ENCODE results near the gene TLL2.

The TLL2 gene

DNA sequence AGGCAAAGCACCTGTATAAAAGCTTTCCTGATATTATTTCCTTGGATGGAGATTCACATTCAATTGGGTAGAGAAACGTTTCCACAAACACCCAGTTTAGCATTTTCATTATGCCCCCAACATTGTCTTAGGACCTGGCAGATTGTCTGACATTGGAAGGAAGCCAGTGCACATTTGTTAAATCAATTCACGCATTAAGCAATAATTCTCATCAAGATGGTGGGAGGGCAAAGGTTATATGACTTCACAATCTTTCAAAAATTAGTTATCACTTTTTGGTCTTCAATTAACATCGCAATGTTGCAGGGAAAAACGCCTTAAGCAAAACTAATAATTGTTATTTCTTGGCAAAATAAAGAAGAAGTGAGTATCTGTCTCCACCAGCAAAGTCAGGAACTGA is 171.3 kb downstream of the TLL2 start:
- Histone ChIP-seq H3K27me3 (replicated peaks; ENCODE audit: insufficient read depth, low read length) (no peaks in the 10 kb centered on the region), H3K4me3 (ENCODE audit: low read length) (no peak overlapping the region), H3K27ac (ENCODE audit: low read length) (no peak overlapping the region), H3K9me3 (replicated peaks; ENCODE audit: insufficient read depth, low read length) (no peaks in the 10 kb centered on the region), H3K4me2 (ENCODE audit: low read depth, low read length) (no peak overlapping the region), H4K20me1 (ENCODE audit: insufficient read depth, low read length) (no peaks in the 10 kb centered on the region), H3K9ac (ENCODE audit: low read length) (no peak overlapping the region), H3K9me2 (replicated peaks; ENCODE audit: insufficient read depth, low read length) (no peaks in the 10 kb centered on the region), H3K36me3 (replicated peaks; ENCODE audit: insufficient read depth, low read length) (no peaks in the 10 kb centered on the region), H3K4me1 (ENCODE audit: low read length) (peaks cover 12% of the 10 kb centered on the region), H2AFZ (ENCODE audit: low read length) (no peak overlapping the region), H3F3A (ENCODE audit: insufficient read depth, low read length) (peaks cover 3% of the 10 kb centered on the region; the same call in 1 of the 2 replicates), H3K79me2 (ENCODE audit: low read length) (no peaks in the 10 kb centered on the region)
- TF ChIP-seq EZH2phosphoT487 (IDR thresholded peaks at IDR 0.05; ENCODE audit: low read length) (no peak), EZH2 (optimal IDR thresholded peaks at IDR 0.05; ENCODE audit: low read depth, low read length) (no peak)
- TF ChIP-seq, protein P1, sequence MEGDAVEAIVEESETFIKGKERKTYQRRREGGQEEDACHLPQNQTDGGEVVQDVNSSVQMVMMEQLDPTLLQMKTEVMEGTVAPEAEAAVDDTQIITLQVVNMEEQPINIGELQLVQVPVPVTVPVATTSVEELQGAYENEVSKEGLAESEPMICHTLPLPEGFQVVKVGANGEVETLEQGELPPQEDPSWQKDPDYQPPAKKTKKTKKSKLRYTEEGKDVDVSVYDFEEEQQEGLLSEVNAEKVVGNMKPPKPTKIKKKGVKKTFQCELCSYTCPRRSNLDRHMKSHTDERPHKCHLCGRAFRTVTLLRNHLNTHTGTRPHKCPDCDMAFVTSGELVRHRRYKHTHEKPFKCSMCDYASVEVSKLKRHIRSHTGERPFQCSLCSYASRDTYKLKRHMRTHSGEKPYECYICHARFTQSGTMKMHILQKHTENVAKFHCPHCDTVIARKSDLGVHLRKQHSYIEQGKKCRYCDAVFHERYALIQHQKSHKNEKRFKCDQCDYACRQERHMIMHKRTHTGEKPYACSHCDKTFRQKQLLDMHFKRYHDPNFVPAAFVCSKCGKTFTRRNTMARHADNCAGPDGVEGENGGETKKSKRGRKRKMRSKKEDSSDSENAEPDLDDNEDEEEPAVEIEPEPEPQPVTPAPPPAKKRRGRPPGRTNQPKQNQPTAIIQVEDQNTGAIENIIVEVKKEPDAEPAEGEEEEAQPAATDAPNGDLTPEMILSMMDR (IDR thresholded peaks at IDR 0.05; ENCODE audit: low read length) = no peak
- no peak for DNase-seq

DNA sequence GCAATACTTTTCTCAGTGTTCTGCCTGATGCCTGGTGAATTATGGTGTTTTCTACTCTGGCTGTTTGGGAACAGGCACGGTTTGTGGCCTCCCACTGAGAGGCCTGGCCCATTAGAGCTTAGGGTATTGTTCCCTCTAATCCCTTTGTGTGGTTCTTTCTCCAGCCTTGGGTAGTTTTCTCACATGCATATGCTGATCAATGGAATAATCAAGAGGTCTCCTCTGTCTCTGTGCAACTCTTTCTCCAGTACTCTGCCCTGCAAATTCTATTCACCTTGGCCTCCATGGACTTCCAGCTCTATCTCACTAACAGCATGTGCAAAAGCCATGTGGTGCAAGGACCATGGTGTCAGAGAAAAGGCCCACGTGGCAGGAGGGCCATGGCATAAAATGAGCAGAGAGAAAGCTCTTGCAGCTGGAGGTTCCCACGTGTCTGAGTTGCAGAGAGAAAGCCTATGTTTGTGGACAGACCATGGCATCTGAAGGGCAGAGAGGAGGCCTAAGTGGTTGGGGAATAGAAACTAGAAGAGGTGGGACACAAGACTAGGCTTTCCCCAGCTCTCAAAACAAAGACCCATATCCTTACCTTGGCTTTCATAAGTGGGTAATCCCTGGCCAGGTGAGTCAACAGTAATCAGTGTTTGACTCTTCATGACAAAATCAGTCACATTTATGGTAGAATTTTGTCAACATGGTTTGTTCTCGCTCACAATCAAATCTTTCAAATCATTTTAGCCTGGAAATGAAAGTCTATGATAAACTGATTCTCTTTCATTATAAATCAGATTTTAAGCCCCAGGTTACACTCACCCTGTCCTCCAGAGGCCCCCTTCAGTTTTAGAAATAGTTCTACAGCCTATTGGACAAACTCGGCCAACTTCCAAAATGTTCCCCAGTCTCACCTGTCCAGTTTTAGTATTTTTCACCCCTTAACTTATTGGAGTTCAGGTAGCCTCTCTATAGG is 172.2 kb downstream of the TLL2 start:
- Histone ChIP-seq H3K9me3 (replicated peaks; ENCODE audit: insufficient read depth, low read length) (no peaks in the 10 kb centered on the region), H3K4me1 (ENCODE audit: low read length) (peaks cover 12% of the 10 kb centered on the region), H3K9ac (ENCODE audit: low read length) (no peak overlapping the region), H3K79me2 (ENCODE audit: low read length) (no peaks in the 10 kb centered on the region), H3K27ac (ENCODE audit: low read length) (no peak overlapping the region), H3K9me2 (replicated peaks; ENCODE audit: insufficient read depth, low read length) (no peaks in the 10 kb centered on the region), H3K36me3 (replicated peaks; ENCODE audit: insufficient read depth, low read length) (no peaks in the 10 kb centered on the region), H3F3A (ENCODE audit: insufficient read depth, low read length) (peaks cover 3% of the 10 kb centered on the region; the same call in 1 of the 2 replicates), H4K20me1 (ENCODE audit: insufficient read depth, low read length) (no peaks in the 10 kb centered on the region), H3K4me3 (ENCODE audit: low read length) (no peak overlapping the region), H3K4me2 (ENCODE audit: low read depth, low read length) (no peak overlapping the region), H2AFZ (ENCODE audit: low read length) (peak overlapping the region; percentile 39; the same call in 1 of the 2 replicates), H3K27me3 (replicated peaks; ENCODE audit: insufficient read depth, low read length) (no peaks in the 10 kb centered on the region)
- peak; percentile 46 for DNase-seq
- no peak for TF ChIP-seq EZH2 (optimal IDR thresholded peaks at IDR 0.05; ENCODE audit: low read depth, low read length)

DNA sequence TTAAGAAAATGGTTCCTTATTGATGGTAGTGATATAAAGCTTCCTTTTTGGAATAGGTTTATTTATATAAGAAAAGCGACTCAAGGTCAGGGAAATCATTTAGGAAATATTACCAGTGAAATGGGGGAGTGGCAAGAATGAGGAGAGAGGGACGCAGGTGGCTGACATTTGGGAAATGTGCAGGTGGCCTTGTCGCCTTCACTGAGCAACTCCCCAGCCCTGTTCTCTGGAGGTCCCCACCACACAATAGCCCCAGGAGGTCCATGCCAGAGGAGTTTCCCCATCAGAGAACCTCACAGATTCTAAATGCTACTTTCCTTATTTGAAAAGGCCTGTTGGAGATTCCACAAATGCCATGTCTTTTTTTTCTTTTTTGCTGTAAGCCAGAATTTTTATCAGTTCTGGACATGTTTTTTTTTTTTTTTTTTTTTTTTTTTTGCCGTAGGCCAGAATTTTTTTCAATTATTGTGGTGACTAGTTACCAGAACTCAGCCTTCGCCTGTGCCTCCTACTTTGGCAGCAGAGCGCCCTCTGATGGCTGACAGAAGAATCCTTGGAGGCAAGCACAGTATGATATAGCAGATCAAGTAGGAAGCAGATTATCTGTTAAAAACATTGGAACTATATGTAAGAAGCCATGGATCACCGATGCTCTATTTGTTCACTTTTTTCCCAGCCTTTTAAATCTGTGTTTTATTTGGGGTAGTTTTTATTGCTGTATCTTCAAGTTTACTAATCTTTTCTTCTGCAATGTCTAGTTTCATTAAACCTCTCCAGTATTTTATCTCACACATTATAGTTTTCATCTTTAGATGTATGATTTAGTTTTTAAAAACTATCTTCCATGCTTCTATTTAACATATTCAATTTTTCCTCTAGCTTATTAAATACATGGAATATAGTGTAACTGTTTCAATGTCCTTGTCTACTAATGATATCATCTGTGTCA is 173.5 kb downstream of the TLL2 start:
- TF ChIP-seq, protein P1 (IDR thresholded peaks at IDR 0.05; ENCODE audit: low read length) = peak; percentile 87
- no peak for TF ChIP-seq EZH2phosphoT487 (IDR thresholded peaks at IDR 0.05; ENCODE audit: low read length)
- H2AFZ ChIP-seq (ENCODE audit: low read length) = no peak overlapping the region

More for the DNA sequence above, 173.5 kb downstream of the TLL2 start:
- Histone ChIP-seq H3K4me1 (ENCODE audit: low read length) (peaks cover 12% of the 10 kb centered on the region), H3K9me2 (replicated peaks; ENCODE audit: insufficient read depth, low read length) (no peaks in the 10 kb centered on the region), H3K79me2 (ENCODE audit: low read length) (no peaks in the 10 kb centered on the region), H3K27ac (ENCODE audit: low read length) (no peak overlapping the region), H4K20me1 (ENCODE audit: insufficient read depth, low read length) (no peaks in the 10 kb centered on the region), H3K4me3 (ENCODE audit: low read length) (no peak overlapping the region), H3K27me3 (replicated peaks; ENCODE audit: insufficient read depth, low read length) (no peaks in the 10 kb centered on the region), H3K36me3 (replicated peaks; ENCODE audit: insufficient read depth, low read length) (no peaks in the 10 kb centered on the region), H3K4me2 (ENCODE audit: low read depth, low read length) (no peak overlapping the region), H3K9ac (ENCODE audit: low read length) (no peak overlapping the region), H3K9me3 (replicated peaks; ENCODE audit: insufficient read depth, low read length) (no peaks in the 10 kb centered on the region), H3F3A (ENCODE audit: insufficient read depth, low read length) (peaks cover 3% of the 10 kb centered on the region; the same call in 1 of the 2 replicates)
- DNase-seq = peak; percentile 71
